ENCODE data around the gene JAK3. TPM values are rescaled to one million over a fixed set of nuclear protein-coding genes. Genes with fewer than 3 reads are reported as not detected.

JAK3 gene
- total and polyA plus RNA-seq, 2 of the 13 experiments (the other 11 are each of a cell fraction or from before 2014, with no cell fraction given): 3.4 to 18.6 TPM

DNA sequence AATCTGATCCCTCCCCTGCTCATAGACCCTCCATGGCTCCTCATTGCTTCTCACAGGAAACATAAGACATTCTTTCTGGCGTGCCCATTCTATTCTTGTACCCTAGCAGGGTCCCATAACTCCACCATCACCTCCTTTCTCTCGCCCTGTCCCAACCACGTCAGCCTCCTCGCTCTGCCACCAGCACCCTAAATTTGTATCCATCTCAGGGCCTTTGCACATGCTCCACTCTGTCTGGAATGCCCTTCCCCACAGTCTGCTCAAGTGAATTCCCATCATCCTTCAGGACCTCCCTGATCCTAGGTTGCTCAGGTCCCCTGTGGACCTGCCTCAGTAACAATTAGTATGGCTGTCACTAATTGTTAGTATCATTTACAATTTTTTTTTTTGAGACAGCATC lies 42.4 kb downstream of the JAK3 start:
- no peaks in the 10 kb centered on the region for H3K9me3 ChIP-seq (ENCODE audit: low read length)
- no peak overlapping the region for H2AFZ ChIP-seq (ENCODE audit: low read length)
- DNase-seq (ENCODE audit: low spot score) (no peak), ATAC-seq (no peak), FAIRE-seq (no peak)
- no TSS peak for BruUV-seq (replicated peaks)
- in situ Hi-C loops (cut with HindIII; ENCODE audit: extremely low pct_ligation_motif_present, low pct_unique_long_range_greater_than_20kb) (no loop called here), intact Hi-C loops (cut with micrococcal nuclease; ENCODE audit: unreplicated experiment) (no loop called here)
- no peak overlapping the region for H3K9ac ChIP-seq (ENCODE audit: insufficient read depth, low read depth, low read length)
- H3K4me3 ChIP-seq (replicated peaks in 1 of 3; ENCODE audit: insufficient read depth in 1 of 3, low read depth in 2 of 3, low read length in 3 of 3): no peak overlapping the region
- no peak overlapping the region for H3K27ac ChIP-seq (ENCODE audit: extremely low read length, insufficient read depth, low read length)
- ChIA-PET CTCF (ENCODE audit: low intra/inter-chr PET ratio, low total read pairs) (no interaction called here), POLR2A (no interaction called here)
- 88% methylated on average over 4 of the region's 4 CpGs for WGBS (ENCODE audit: low lambda C conversion rate)
- H3K79me2 ChIP-seq (ENCODE audit: insufficient read depth, low read length): no peaks in the 10 kb centered on the region
- H3K36me3 ChIP-seq (replicated peaks in 1 of 2; ENCODE audit: control insufficient read depth in 1 of 2, insufficient read depth in 2 of 2, low read length in 2 of 2): peaks cover 0 to 2% of the 10 kb centered on the region in 2 experiments; a peak in 2 of 5 replicates
- H4K20me1 ChIP-seq (ENCODE audit: insufficient read depth, low read length): no peaks in the 10 kb centered on the region
- no peaks in the 10 kb centered on the region for H3K27me3 ChIP-seq (ENCODE audit: control insufficient read depth in 1 of 2, insufficient read depth in 2 of 2, low read length in 2 of 2)
- no peak overlapping the region for H3K4me2 ChIP-seq (ENCODE audit: low read depth, low read length)
- no peaks in the 10 kb centered on the region for H3K4me1 ChIP-seq (ENCODE audit: insufficient read depth, low read length)
- no peak for TF ChIP-seq RXRB (CRISPR knock-in tag; IDR thresholded peaks at IDR 0.05; ENCODE audit: borderline replicate concordance)
- TF ChIP-seq THYN1 (CRISPR knock-in tag; IDR thresholded peaks at IDR 0.05; ENCODE audit: borderline replicate concordance, low read depth): no peak
- TF ChIP-seq, protein P1, sequence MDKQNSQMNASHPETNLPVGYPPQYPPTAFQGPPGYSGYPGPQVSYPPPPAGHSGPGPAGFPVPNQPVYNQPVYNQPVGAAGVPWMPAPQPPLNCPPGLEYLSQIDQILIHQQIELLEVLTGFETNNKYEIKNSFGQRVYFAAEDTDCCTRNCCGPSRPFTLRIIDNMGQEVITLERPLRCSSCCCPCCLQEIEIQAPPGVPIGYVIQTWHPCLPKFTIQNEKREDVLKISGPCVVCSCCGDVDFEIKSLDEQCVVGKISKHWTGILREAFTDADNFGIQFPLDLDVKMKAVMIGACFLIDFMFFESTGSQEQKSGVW (CRISPR knock-in tag; IDR thresholded peaks at IDR 0.05; ENCODE audit: borderline replicate concordance): no peak
- TF ChIP-seq, protein P2, sequence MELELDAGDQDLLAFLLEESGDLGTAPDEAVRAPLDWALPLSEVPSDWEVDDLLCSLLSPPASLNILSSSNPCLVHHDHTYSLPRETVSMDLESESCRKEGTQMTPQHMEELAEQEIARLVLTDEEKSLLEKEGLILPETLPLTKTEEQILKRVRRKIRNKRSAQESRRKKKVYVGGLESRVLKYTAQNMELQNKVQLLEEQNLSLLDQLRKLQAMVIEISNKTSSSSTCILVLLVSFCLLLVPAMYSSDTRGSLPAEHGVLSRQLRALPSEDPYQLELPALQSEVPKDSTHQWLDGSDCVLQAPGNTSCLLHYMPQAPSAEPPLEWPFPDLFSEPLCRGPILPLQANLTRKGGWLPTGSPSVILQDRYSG (CRISPR knock-in tag; IDR thresholded peaks at IDR 0.05): no peak
- TF ChIP-seq WIZ (CRISPR knock-in tag; IDR thresholded peaks at IDR 0.05): no peak
- no peak for TF ChIP-seq HES4 (CRISPR knock-in tag; IDR thresholded peaks at IDR 0.05; ENCODE audit: borderline replicate concordance)
- no peak for TF ChIP-seq SALL1 (CRISPR knock-in tag; IDR thresholded peaks at IDR 0.05)
- TF ChIP-seq ZNF672 (CRISPR knock-in tag; IDR thresholded peaks at IDR 0.05): no peak
- TF ChIP-seq ZFAT (CRISPR knock-in tag; conservative IDR thresholded peaks at IDR 0.05): no peak
- no peak for TF ChIP-seq RELA (CRISPR knock-in tag; IDR thresholded peaks at IDR 0.05)
- TF ChIP-seq GFI1 (CRISPR knock-in tag; IDR thresholded peaks at IDR 0.05; ENCODE audit: borderline replicate concordance): no peak
- no peak for TF ChIP-seq KLF13 (CRISPR knock-in tag; IDR thresholded peaks at IDR 0.05)
- TF ChIP-seq, protein P3, sequence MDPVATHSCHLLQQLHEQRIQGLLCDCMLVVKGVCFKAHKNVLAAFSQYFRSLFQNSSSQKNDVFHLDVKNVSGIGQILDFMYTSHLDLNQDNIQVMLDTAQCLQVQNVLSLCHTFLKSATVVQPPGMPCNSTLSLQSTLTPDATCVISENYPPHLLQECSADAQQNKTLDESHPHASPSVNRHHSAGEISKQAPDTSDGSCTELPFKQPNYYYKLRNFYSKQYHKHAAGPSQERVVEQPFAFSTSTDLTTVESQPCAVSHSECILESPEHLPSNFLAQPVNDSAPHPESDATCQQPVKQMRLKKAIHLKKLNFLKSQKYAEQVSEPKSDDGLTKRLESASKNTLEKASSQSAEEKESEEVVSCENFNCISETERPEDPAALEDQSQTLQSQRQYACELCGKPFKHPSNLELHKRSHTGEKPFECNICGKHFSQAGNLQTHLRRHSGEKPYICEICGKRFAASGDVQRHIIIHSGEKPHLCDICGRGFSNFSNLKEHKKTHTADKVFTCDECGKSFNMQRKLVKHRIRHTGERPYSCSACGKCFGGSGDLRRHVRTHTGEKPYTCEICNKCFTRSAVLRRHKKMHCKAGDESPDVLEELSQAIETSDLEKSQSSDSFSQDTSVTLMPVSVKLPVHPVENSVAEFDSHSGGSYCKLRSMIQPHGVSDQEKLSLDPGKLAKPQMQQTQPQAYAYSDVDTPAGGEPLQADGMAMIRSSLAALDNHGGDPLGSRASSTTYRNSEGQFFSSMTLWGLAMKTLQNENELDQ (CRISPR knock-in tag; IDR thresholded peaks at IDR 0.05; ENCODE audit: borderline replicate concordance): no peak
- no peak for TF ChIP-seq POGZ (CRISPR knock-in tag; IDR thresholded peaks at IDR 0.05)
- no peak for TF ChIP-seq JUNB (CRISPR knock-in tag; IDR thresholded peaks at IDR 0.05; ENCODE audit: borderline replicate concordance)
- no peak for TF ChIP-seq ZNF460 (CRISPR knock-in tag; IDR thresholded peaks at IDR 0.05; ENCODE audit: borderline replicate concordance)
- TF ChIP-seq, protein P4, sequence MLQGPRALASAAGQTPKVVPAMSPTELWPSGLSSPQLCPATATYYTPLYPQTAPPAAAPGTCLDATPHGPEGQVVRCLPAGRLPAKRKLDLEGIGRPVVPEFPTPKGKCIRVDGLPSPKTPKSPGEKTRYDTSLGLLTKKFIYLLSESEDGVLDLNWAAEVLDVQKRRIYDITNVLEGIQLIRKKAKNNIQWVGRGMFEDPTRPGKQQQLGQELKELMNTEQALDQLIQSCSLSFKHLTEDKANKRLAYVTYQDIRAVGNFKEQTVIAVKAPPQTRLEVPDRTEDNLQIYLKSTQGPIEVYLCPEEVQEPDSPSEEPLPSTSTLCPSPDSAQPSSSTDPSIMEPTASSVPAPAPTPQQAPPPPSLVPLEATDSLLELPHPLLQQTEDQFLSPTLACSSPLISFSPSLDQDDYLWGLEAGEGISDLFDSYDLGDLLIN (CRISPR knock-in tag; IDR thresholded peaks at IDR 0.05; ENCODE audit: borderline replicate concordance): no peak
- TF ChIP-seq RFXAP (CRISPR knock-in tag; IDR thresholded peaks at IDR 0.05; ENCODE audit: borderline replicate concordance): no peak
